Panc1 (cell line): ENCODE results near the gene ADI1. TPM values are rescaled to one million over a fixed set of nuclear protein-coding genes. Genes with fewer than 3 reads are reported as not detected.
"Not testable (repeated sequence)": the region's sequence is repeated elsewhere in the genome, so short reads cannot be mapped to it uniquely, and the experiment has no call there.

ENCODE experiments used
- ATAC-seq: fragments of 200-7000 bp; cut with Tn5 transposase; 2 replicates; pipeline ENCODE4 v1.9.1; 2020; ENCODE audit warnings: mild to moderate bottlenecking, moderate library complexity
- BruUV-seq: library from RNA; stranded (reverse); fragments of 400-500 nt; replicated peaks from 2 replicates; lab custom pipeline; 2021; lab: Mats Ljungman, UMichigan
- CTCF ChIA-PET: fragments of 300-600 bp; sonication (Branson Sonifier 250); formaldehyde crosslinking; loops from one replicate; lab custom pipeline; 2022; ENCODE audit warnings: antibody characterized with exemption; lab: Charles Lee
- POLR2A ChIA-PET: fragments of 300-600 bp; sonication (Branson Sonifier 250); formaldehyde crosslinking; loops from one replicate; lab custom pipeline; 2022; ENCODE audit warnings: antibody characterized with exemption; lab: Charles Lee
- DNase-seq: peaks from one replicate; pipeline ENCODE4 v3.0.0-alpha.2; 2010; ENCODE audit warnings: low read depth, low spot score
- H3K27ac ChIP-seq: 2 replicates; pipeline ENCODE4 v1.5.1; 2011; ENCODE audit warnings: mild to moderate bottlenecking, low read length, inconsistent platforms
- H3K27me3 ChIP-seq: fragments of 200-500 bp; sonication (Bioruptor generic); 2 replicates; pipeline ENCODE4 v1.6.0; 2014; ENCODE audit warnings: low read length, inconsistent platforms; ENCODE audit not compliant: control insufficient read depth, insufficient read depth
- H3K36me3 ChIP-seq: fragments of 200-500 bp; sonication (Bioruptor generic); 2 replicates; pipeline ENCODE4 v1.5.1; 2014; ENCODE audit warnings: inconsistent platforms, mild to moderate bottlenecking, low read length, moderate library complexity; ENCODE audit not compliant: control insufficient read depth, insufficient read depth
- H3K4me1 ChIP-seq: 2 replicates; pipeline ENCODE4 v1.5.1; 2011; ENCODE audit warnings: inconsistent platforms, mild to moderate bottlenecking, low read length, moderate library complexity; ENCODE audit not compliant: control insufficient read depth, insufficient read depth
- H3K4me3 ChIP-seq, 2 experiments: 2 replicates each; pipeline ENCODE4 v1.5.1; 2011 to 2012; ENCODE audit warnings: low read depth in 2 of 2, low read length in 2 of 2, mild to moderate bottlenecking in 2 of 2, inconsistent platforms in 1 of 2, moderate library complexity in 1 of 2
- H3K9me3 ChIP-seq: fragments of 200-500 bp; sonication (Bioruptor generic); 2 replicates; pipeline ENCODE4 v1.5.1; 2014; ENCODE audit warnings: low read depth, mild to moderate bottlenecking, inconsistent platforms, low read length, moderate library complexity; ENCODE audit not compliant: control insufficient read depth, insufficient read depth
- POLR2AphosphoS5 ChIP-seq: IDR thresholded peaks from 2 replicates; pipeline ENCODE4 v1.6.1; 2012; ENCODE audit warnings: mild to moderate bottlenecking, low read depth, low read length, moderate library complexity
- SIN3A ChIP-seq: IDR thresholded peaks from 2 replicates; pipeline ENCODE4 v1.6.1; 2012; ENCODE audit warnings: low read depth, mild to moderate bottlenecking, low read length, moderate library complexity, borderline replicate concordance; ENCODE audit not compliant: insufficient read depth
- TCF7L2 ChIP-seq: IDR thresholded peaks from 2 replicates; pipeline ENCODE4 v1.6.1; 2011; ENCODE audit warnings: mild to moderate bottlenecking, low read depth, low read length, inconsistent platforms
- in situ Hi-C: cut with HindIII; loops from 2 replicates; pipeline ENCODE4 v1.10.0; 2016; ENCODE audit warnings: low sequenced_read_pairs, low pct_unique_long_range_greater_than_20kb
- intact Hi-C: fragments of 100-400 bp; cut with micrococcal nuclease; formaldehyde crosslinking; loops from one replicate; pipeline ENCODE4 v1.10.0; 2022; ENCODE audit not compliant: unreplicated experiment
- total RNA-seq: library from RNA; stranded (reverse); gene quantifications from one replicate; pipeline ENCODE4 v1.2.1, GENCODE V29; 2021; ENCODE audit not compliant: unreplicated experiment
- TF ChIP-seq, protein P1 (sequence below): fragments of 450-650 bp; IDR thresholded peaks from 2 replicates; pipeline ENCODE4 v1.5.1; 2017; ENCODE audit warnings: mild to moderate bottlenecking
- TF ChIP-seq, protein P2 (sequence below), 2 experiments: IDR thresholded peaks; 2 replicates each; pipeline ENCODE4 v1.6.1; 2011 to 2012; ENCODE audit warnings: low read depth in 2 of 2, control low read depth in 1 of 2, low read length in 1 of 2, mild to moderate bottlenecking in 1 of 2, moderate library complexity in 1 of 2; ENCODE audit not compliant: insufficient read depth in 1 of 2

ADI1 gene
- total RNA-seq, 1 experiment from 2014 or later = 42.9 TPM

DNA sequence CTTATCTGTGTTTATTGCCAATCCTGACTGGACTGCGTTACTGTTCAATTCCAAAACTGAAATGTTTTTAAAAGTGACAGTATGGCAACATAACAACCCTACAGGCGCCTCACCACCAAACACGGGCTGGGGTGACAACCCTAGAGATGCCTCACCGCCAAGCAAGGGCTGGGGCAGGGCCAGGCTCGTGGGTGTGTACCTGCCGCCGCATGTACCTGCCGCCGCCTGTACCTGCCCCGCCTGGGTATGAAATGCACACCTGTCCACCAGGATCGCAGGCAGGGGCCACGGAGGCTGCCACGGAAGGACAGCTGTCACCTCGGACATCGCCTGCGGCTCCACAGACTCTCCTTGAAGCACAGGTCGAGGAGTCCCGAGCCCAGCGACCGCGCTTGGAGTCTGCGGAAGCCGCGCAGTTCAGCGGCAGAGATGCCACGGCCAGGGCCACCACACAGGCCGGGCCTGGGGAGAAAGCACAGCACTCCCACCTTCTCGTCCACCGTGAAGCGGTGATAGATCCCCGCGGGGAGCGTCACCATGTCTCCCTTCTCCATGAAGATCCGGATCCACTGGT is 18.9 kb downstream of the ADI1 start:
- in situ Hi-C loops (no loop called here), intact Hi-C loops (no loop called here)
- ChIA-PET CTCF (no interaction called here), POLR2A (no interaction called here)
- Histone ChIP-seq H3K4me3 (no peak overlapping the region), H3K4me1 (no peaks in the 10 kb centered on the region), H3K27me3 (no peaks in the 10 kb centered on the region), H3K36me3 (no peaks in the 10 kb centered on the region; the same call in 1 of the 2 replicates), H3K9me3 (no peaks in the 10 kb centered on the region), H3K27ac (no peak overlapping the region)
- no peak for ATAC-seq
- no peak for DNase-seq
- BruUV-seq = no TSS peak
- TF ChIP-seq POLR2AphosphoS5 (no peak), SIN3A (no peak), TCF7L2 (no peak)
- TF ChIP-seq, protein P1, sequence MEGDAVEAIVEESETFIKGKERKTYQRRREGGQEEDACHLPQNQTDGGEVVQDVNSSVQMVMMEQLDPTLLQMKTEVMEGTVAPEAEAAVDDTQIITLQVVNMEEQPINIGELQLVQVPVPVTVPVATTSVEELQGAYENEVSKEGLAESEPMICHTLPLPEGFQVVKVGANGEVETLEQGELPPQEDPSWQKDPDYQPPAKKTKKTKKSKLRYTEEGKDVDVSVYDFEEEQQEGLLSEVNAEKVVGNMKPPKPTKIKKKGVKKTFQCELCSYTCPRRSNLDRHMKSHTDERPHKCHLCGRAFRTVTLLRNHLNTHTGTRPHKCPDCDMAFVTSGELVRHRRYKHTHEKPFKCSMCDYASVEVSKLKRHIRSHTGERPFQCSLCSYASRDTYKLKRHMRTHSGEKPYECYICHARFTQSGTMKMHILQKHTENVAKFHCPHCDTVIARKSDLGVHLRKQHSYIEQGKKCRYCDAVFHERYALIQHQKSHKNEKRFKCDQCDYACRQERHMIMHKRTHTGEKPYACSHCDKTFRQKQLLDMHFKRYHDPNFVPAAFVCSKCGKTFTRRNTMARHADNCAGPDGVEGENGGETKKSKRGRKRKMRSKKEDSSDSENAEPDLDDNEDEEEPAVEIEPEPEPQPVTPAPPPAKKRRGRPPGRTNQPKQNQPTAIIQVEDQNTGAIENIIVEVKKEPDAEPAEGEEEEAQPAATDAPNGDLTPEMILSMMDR = no peak
- TF ChIP-seq, protein P2, sequence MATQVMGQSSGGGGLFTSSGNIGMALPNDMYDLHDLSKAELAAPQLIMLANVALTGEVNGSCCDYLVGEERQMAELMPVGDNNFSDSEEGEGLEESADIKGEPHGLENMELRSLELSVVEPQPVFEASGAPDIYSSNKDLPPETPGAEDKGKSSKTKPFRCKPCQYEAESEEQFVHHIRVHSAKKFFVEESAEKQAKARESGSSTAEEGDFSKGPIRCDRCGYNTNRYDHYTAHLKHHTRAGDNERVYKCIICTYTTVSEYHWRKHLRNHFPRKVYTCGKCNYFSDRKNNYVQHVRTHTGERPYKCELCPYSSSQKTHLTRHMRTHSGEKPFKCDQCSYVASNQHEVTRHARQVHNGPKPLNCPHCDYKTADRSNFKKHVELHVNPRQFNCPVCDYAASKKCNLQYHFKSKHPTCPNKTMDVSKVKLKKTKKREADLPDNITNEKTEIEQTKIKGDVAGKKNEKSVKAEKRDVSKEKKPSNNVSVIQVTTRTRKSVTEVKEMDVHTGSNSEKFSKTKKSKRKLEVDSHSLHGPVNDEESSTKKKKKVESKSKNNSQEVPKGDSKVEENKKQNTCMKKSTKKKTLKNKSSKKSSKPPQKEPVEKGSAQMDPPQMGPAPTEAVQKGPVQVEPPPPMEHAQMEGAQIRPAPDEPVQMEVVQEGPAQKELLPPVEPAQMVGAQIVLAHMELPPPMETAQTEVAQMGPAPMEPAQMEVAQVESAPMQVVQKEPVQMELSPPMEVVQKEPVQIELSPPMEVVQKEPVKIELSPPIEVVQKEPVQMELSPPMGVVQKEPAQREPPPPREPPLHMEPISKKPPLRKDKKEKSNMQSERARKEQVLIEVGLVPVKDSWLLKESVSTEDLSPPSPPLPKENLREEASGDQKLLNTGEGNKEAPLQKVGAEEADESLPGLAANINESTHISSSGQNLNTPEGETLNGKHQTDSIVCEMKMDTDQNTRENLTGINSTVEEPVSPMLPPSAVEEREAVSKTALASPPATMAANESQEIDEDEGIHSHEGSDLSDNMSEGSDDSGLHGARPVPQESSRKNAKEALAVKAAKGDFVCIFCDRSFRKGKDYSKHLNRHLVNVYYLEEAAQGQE (IDR thresholded peaks at IDR 0.05; ENCODE audit: insufficient read depth in 1 of 2, low read depth in 2 of 2, low read length in 1 of 2) = no peak

DNA sequence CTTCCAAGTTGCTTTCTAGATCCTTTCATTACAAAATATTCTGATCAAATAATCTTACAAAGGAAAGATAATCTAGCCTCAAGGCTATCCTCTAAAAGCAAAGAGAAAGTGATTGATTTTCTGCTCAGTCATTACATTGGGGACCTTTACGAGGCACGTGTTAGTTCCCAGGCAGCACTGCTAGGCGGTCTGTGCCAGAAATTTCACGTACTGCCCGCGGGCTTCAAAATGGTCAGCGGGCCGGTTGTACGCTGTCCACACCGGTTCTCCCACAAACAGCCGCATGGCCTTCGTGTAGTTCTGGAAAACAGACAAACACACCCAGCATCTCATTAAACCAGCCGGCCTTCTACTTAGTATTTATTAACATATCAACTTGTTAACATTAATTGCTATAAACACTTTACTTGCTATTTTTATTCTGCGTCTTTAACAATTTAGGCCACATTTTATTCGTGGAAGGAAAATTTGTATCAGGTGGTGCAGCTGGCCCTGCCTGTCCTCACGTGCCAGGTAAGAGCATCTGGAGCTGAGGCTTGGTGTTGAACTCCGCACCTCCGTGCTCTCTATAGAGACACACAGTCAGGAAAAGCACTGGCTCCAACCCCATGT is 20.4 kb downstream of the ADI1 start:
- Histone ChIP-seq H3K27me3 (no peaks in the 10 kb centered on the region), H3K36me3 (no peaks in the 10 kb centered on the region; the same call in 1 of the 2 replicates), H3K9me3 (no peaks in the 10 kb centered on the region), H3K27ac (no peak overlapping the region), H3K4me1 (no peaks in the 10 kb centered on the region), H3K4me3 (no peak overlapping the region)
- intact Hi-C loops = no loop called here
- in situ Hi-C loops = no loop called here
- ChIA-PET POLR2A (no interaction called here), CTCF (no interaction called here)
- DNase-seq (no peak), ATAC-seq (no peak)
- no TSS peak for BruUV-seq
- no peak for TF ChIP-seq TCF7L2
- no peak for TF ChIP-seq POLR2AphosphoS5
- TF ChIP-seq, protein P2 (IDR thresholded peaks at IDR 0.05; ENCODE audit: insufficient read depth in 1 of 2, low read depth in 2 of 2, low read length in 1 of 2) = no peak
- TF ChIP-seq, protein P1 = no peak
- no peak for TF ChIP-seq SIN3A

DNA sequence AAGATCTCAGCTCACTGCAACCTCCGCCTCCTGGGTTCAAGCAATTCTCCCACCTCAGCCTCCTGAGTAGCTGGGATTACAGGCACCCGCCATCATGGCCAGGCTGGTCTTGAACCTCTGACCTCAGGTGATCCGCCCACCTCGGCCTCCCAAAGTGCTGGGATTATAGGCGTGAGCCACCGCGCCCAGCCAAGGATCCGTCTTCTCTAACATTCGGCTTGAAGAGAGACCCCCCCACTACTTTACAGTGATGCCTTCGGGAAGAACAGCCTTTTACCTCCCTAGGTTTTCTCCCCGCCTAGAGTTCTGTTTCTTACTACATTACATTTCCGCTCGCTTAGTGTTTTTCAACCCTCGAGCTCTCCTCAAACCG is 22.6 kb downstream of the ADI1 start:
- in situ Hi-C loops, CTCF ChIA-PET, POLR2A ChIA-PET, H3K9me3 ChIP-seq, H3K4me3 ChIP-seq, ATAC-seq, H3K27ac ChIP-seq, H3K4me1 ChIP-seq, H3K36me3 ChIP-seq, DNase-seq, intact Hi-C loops, H3K27me3 ChIP-seq, BruUV-seq: not testable (repeated sequence)
